DND-41 (cell line): Measurements from ENCODE around the gene RBBP5.

ENCODE experiments used
- ATAC-seq: fragments of 200-7000 bp; cut with Tn5 transposase; 3 replicates; pipeline ENCODE4 v1.9.1; 2021; ENCODE audit warnings: low read depth; ENCODE audit not compliant: insufficient read depth
- DNase-seq: peaks from one replicate; pipeline ENCODE4 v3.0.0-alpha.2; 2020
- H2AFZ ChIP-seq: 2 replicates; pipeline ENCODE4 v1.6.0; 2012; ENCODE audit warnings: low read depth, low read length
- H3K27ac ChIP-seq: 2 replicates; pipeline ENCODE4 v1.5.1; 2012; ENCODE audit warnings: low read length, inconsistent platforms
- H3K27me3 ChIP-seq: fragments of 200-600 bp; sonication (generic); 2 replicates; pipeline ENCODE4 v1.6.0; 2012; ENCODE audit warnings: low read length, mild to moderate bottlenecking, inconsistent platforms; ENCODE audit not compliant: insufficient read depth, poor library complexity
- H3K36me3 ChIP-seq: 2 replicates; pipeline ENCODE4 v1.5.1; 2012; ENCODE audit warnings: low read length, inconsistent platforms; ENCODE audit not compliant: insufficient read depth
- H3K4me1 ChIP-seq: 2 replicates; pipeline ENCODE4 v1.5.1; 2012; ENCODE audit warnings: mild to moderate bottlenecking, low read length; ENCODE audit not compliant: insufficient read depth
- H3K4me2 ChIP-seq: 2 replicates; pipeline ENCODE4 v1.6.0; 2012; ENCODE audit warnings: mild to moderate bottlenecking, moderate library complexity, low read length, inconsistent platforms; ENCODE audit not compliant: insufficient read depth
- H3K4me3 ChIP-seq, 2 experiments: fragments of 200-600 bp in 1 of 2; shearing (Covaris generic) in 1 of 2; 2 replicates each; pipeline ENCODE4 v1.5.1; 2012 to 2016; ENCODE audit warnings: inconsistent platforms in 2 of 2, low read length in 2 of 2, mild to moderate bottlenecking in 2 of 2, low read depth in 1 of 2, moderate library complexity in 1 of 2
- H3K79me2 ChIP-seq: 2 replicates; pipeline ENCODE4 v1.6.0; 2012; ENCODE audit warnings: low read length, inconsistent platforms; ENCODE audit not compliant: insufficient read depth
- H3K9ac ChIP-seq: 2 replicates; pipeline ENCODE4 v1.6.0; 2012; ENCODE audit warnings: low read depth, mild to moderate bottlenecking, inconsistent platforms, low read length, moderate library complexity
- H3K9me3 ChIP-seq: 2 replicates; pipeline ENCODE4 v1.5.1; 2012; ENCODE audit warnings: low read length, moderate library complexity, mild to moderate bottlenecking, inconsistent platforms; ENCODE audit not compliant: insufficient read depth, severe bottlenecking
- H4K20me1 ChIP-seq: 2 replicates; pipeline ENCODE4 v1.6.0; 2012; ENCODE audit warnings: low read length; ENCODE audit not compliant: insufficient read depth
- EZH2 ChIP-seq: IDR thresholded peaks from 3 replicates; pipeline ENCODE4 v1.6.1; 2012; ENCODE audit warnings: borderline replicate concordance, low read depth, mild to moderate bottlenecking, moderate library complexity, low read length, inconsistent platforms; ENCODE audit not compliant: severe bottlenecking
- TF ChIP-seq, protein P1 (sequence below): IDR thresholded peaks from 2 replicates; pipeline ENCODE4 v1.5.1; 2012; ENCODE audit warnings: borderline replicate concordance, low read length, moderate library complexity, mild to moderate bottlenecking; ENCODE audit not compliant: poor library complexity, severe bottlenecking; ENCODE audit errors: extremely low read depth

Gene RBBP5

DNA sequence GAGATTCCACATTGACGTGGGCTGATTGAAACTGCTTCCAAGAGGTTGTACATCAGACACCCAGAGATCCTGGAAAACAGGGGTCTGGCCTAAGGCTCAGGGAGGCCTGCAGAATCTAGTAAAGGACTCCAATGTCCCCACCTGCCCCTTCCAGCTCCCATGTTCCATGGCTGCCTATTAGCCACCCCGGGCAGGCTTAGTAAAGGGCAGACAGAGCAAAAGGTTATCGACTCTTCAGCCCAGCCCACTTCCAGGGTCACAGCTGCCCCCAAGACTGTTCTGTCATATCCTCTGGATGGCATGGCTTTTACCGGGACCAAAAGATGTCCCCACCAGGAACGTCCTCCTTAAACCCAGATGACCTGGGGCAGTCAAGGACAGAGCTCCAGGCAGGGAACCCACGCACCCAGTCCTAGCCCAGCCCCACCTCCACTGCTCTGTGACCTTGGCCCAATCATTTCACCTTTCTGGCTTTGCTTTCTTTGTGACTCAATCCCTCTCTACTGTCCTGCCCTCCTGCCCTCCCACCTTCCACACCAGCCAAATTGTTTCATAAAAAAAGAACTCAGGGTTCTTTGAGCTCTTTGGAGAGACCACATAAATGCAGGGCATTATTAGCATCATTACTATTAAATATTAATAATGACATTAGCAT is 83.5 kb downstream of the RBBP5 start:
- DNase-seq (no peak), ATAC-seq (no peak)
- Histone ChIP-seq H4K20me1 (no peaks in the 10 kb centered on the region), H3K36me3 (no peaks in the 10 kb centered on the region), H3K4me2 (no peak overlapping the region), H3K27me3 (peaks cover 8% of the 10 kb centered on the region), H3K4me1 (no peaks in the 10 kb centered on the region), H3K27ac (no peak overlapping the region), H3K9me3 (no peaks in the 10 kb centered on the region), H3K4me3 (no peak overlapping the region), H2AFZ (no peak overlapping the region), H3K9ac (no peak overlapping the region), H3K79me2 (no peaks in the 10 kb centered on the region)
- no peak for TF ChIP-seq EZH2
- TF ChIP-seq, protein P1, sequence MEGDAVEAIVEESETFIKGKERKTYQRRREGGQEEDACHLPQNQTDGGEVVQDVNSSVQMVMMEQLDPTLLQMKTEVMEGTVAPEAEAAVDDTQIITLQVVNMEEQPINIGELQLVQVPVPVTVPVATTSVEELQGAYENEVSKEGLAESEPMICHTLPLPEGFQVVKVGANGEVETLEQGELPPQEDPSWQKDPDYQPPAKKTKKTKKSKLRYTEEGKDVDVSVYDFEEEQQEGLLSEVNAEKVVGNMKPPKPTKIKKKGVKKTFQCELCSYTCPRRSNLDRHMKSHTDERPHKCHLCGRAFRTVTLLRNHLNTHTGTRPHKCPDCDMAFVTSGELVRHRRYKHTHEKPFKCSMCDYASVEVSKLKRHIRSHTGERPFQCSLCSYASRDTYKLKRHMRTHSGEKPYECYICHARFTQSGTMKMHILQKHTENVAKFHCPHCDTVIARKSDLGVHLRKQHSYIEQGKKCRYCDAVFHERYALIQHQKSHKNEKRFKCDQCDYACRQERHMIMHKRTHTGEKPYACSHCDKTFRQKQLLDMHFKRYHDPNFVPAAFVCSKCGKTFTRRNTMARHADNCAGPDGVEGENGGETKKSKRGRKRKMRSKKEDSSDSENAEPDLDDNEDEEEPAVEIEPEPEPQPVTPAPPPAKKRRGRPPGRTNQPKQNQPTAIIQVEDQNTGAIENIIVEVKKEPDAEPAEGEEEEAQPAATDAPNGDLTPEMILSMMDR = no peak

DNA sequence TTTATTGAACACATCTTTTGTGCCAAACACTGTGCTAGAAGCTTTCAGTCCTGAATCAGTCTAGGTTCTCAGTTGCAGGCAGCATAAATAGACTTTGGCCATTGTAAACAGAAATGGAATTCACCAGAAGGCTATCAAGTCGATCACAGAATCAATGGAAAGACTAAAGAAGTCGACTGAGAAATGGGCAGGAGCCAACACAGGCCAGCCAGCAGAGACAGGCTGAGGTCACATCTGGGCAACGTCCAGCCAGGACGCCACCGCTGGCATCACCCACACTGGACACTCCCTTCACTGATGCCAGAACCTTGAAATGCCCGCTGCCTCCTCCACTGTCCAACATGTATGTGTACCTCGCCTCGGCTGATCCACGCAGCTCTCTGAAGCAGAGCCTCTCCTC is 84.2 kb downstream of the RBBP5 start:
- Histone ChIP-seq H2AFZ (no peak overlapping the region), H3K4me1 (no peaks in the 10 kb centered on the region), H3K27me3 (peaks cover 8% of the 10 kb centered on the region), H3K79me2 (no peaks in the 10 kb centered on the region), H3K4me3 (no peak overlapping the region), H3K36me3 (no peaks in the 10 kb centered on the region), H3K27ac (no peak overlapping the region), H3K9ac (no peak overlapping the region), H3K9me3 (no peaks in the 10 kb centered on the region), H3K4me2 (no peak overlapping the region), H4K20me1 (no peaks in the 10 kb centered on the region)
- no peak for DNase-seq
- TF ChIP-seq, protein P1 = no peak
- TF ChIP-seq EZH2 = no peak
- ATAC-seq = no peak
